Measurements from ENCODE around the gene CHRNE.

The CHRNE gene

GRCh38 chr17:4852567-4853207, 50.2 kb downstream of the CHRNE start:
- Histone ChIP-seq H2AFZ (ENCODE audit: low read length, unreplicated experiment) (no peak overlapping the region), H3K27me3 (ENCODE audit: insufficient read depth, low read length) (no peaks in the 10 kb centered on the region), H3K27ac (ENCODE audit: low read depth, low read length) (no peak overlapping the region), H3K4me1 (ENCODE audit: control insufficient read depth, insufficient read depth, low read length, unreplicated experiment) (peaks cover 14% of the 10 kb centered on the region), H3K36me3 (ENCODE audit: insufficient read depth, low read length) (no peaks in the 10 kb centered on the region), H3K79me2 (ENCODE audit: control insufficient read depth, insufficient read depth, low read length, unreplicated experiment) (peaks cover 24% of the 10 kb centered on the region), H3K4me3 (ENCODE audit: low read depth, low read length) (no peak overlapping the region)

GRCh38 chr17:4851084-4851483, 51.8 kb downstream of the CHRNE start:
- Histone ChIP-seq H3K27me3 (ENCODE audit: insufficient read depth, low read length) (no peaks in the 10 kb centered on the region), H3K27ac (ENCODE audit: low read depth, low read length) (no peak overlapping the region), H3K4me1 (ENCODE audit: control insufficient read depth, insufficient read depth, low read length, unreplicated experiment) (peaks cover 12% of the 10 kb centered on the region), H3K79me2 (ENCODE audit: control insufficient read depth, insufficient read depth, low read length, unreplicated experiment) (peaks cover 34% of the 10 kb centered on the region), H3K36me3 (ENCODE audit: insufficient read depth, low read length) (no peaks in the 10 kb centered on the region), H2AFZ (ENCODE audit: low read length, unreplicated experiment) (no peak overlapping the region), H3K4me3 (ENCODE audit: low read depth, low read length) (no peak overlapping the region)

- H3K4me3 ChIP-seq (ENCODE audit: low read depth, low read length): no peak overlapping the region
- H3K27me3 ChIP-seq (ENCODE audit: insufficient read depth, low read length): no peaks in the 10 kb centered on the region
- no peak overlapping the region for H2AFZ ChIP-seq (ENCODE audit: low read length, unreplicated experiment)
- H3K4me1 ChIP-seq (ENCODE audit: control insufficient read depth, insufficient read depth, low read length, unreplicated experiment): peaks cover 12% of the 10 kb centered on the region
- no peaks in the 10 kb centered on the region for H3K36me3 ChIP-seq (ENCODE audit: insufficient read depth, low read length)
- peaks cover 38% of the 10 kb centered on the region for H3K79me2 ChIP-seq (ENCODE audit: control insufficient read depth, insufficient read depth, low read length, unreplicated experiment)
- no peak overlapping the region for H3K27ac ChIP-seq (ENCODE audit: low read depth, low read length)
Measured at GRCh38 chr17:4850246-4850645, 52.7 kb downstream of the CHRNE start.

- Histone ChIP-seq H3K79me2 (ENCODE audit: control insufficient read depth, insufficient read depth, low read length, unreplicated experiment) (peaks cover 42% of the 10 kb centered on the region), H3K36me3 (ENCODE audit: insufficient read depth, low read length) (no peaks in the 10 kb centered on the region), H3K27ac (ENCODE audit: low read depth, low read length) (no peak overlapping the region), H3K4me1 (ENCODE audit: control insufficient read depth, insufficient read depth, low read length, unreplicated experiment) (peaks cover 12% of the 10 kb centered on the region), H2AFZ (ENCODE audit: low read length, unreplicated experiment) (no peak overlapping the region), H3K27me3 (ENCODE audit: insufficient read depth, low read length) (no peaks in the 10 kb centered on the region), H3K4me3 (ENCODE audit: low read depth, low read length) (no peak overlapping the region)
Measured at GRCh38 chr17:4849011-4849536, 53.8 kb downstream of the CHRNE start.
